AG09319 (cell line): ENCODE data around the gene SSC5D.
"Not testable (repeated sequence)": the region's sequence is repeated elsewhere in the genome, so short reads cannot be mapped to it uniquely, and the experiment has no call there.

Experiments
- DNase-seq: peaks from one replicate; pipeline ENCODE4 v3.0.0-alpha.2; 2010; ENCODE audit warnings: low read depth; ENCODE audit errors: extremely low read depth
- TF ChIP-seq, protein P1 (sequence below): IDR thresholded peaks from 2 replicates; pipeline ENCODE4 v1.5.1; 2011; ENCODE audit warnings: low read depth, mild to moderate bottlenecking, inconsistent platforms, low read length, moderate library complexity

The SSC5D gene

DNA sequence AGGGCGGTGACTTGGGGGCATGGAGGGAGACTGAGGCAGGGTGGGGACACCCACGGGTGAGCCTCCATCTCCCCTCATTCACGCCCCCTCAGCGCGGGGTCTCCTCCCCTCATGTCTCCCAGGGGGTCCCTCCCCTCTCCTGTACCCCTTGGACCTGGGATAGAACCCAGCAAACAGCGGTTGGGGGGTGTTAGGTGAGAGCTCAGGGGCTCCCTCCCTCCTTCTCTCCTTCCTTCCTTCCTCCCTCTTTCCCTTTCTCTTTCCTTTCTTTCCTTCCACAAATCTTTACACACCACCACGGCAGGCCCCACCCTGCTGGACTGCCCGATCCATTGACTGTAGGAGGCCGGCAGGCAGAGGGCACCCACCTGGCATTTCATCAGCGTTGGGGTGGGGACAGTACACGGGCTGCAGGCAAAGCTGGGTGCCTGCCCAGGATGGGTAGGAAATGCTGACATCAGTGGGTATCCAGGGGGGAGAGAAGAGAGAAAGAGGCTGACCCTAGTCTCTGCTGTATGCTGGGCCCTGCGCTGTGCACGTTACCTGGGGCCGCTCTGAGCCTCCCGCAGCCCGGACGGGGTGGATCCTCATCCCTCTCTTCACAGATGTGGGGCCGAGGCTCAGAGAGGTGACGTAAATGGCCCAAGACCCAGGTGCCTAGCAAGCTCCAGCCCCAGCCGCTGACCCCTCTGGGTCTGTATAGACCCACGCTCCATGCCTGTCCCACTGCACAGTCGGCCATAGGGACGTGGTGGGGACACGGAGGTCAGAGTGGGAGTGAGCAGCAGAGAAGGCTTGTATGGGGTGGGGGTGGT, 3.5 kb downstream of the SSC5D start:
- no peak for DNase-seq
- TF ChIP-seq, protein P1, sequence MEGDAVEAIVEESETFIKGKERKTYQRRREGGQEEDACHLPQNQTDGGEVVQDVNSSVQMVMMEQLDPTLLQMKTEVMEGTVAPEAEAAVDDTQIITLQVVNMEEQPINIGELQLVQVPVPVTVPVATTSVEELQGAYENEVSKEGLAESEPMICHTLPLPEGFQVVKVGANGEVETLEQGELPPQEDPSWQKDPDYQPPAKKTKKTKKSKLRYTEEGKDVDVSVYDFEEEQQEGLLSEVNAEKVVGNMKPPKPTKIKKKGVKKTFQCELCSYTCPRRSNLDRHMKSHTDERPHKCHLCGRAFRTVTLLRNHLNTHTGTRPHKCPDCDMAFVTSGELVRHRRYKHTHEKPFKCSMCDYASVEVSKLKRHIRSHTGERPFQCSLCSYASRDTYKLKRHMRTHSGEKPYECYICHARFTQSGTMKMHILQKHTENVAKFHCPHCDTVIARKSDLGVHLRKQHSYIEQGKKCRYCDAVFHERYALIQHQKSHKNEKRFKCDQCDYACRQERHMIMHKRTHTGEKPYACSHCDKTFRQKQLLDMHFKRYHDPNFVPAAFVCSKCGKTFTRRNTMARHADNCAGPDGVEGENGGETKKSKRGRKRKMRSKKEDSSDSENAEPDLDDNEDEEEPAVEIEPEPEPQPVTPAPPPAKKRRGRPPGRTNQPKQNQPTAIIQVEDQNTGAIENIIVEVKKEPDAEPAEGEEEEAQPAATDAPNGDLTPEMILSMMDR: no peak

DNA sequence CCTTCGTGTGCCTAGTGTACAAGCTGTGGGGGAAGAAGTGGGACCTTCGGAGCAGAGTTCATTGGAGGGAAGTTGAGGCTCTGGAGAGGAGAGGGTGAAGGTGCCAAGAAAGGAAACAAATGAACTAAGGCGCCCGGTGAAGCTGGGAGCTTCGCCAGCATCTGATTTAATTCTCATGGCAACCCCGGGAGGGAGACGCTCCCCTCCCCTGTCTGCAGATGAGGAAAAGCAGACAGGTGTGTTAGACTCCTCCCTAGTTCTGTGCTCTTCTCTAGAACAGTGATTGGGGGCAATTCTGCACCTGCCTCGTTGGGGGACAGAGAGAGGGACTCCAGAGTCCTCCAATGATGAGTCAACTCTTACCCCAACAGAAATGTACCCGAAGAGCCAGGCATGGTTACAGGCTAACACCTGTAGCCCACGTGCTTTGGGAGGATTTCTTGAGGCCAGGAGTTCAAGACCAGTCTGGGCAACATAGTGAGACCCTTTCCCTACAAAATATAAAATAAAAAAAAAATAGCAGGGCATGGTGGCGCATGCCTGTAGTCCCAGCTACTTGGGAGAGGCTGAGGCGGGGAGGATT, 4.2 kb downstream of the SSC5D start:
- no peak for DNase-seq
- TF ChIP-seq, protein P1: no peak

DNA sequence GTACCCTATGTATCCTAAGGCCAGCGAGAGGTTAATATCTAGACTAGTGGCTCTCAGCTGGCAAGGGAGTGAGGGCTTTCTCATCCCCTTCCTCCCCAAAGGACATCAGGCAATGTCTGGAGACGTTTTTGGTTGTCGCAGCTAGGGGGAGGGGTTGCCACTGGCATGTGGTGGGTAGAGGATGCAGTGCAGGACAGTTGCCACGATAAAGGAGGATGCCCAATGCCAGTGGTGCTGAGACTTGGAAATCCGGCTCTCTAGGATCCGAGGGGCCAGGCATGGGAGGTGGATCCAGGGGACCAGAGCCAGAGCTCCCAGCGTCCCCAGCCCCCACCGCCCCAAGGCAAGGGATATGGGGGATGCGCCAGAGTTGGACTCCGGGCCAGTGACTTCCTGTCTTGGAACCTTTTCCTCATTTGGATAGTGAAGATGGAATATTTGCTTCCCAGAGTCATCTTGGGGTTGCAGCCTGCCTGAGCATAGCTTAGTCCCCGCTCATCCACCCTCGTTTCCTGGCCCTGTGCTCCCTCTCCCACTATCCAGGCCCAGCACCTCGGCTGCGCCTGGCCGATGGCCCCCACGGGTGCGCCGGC, 4.9 kb downstream of the SSC5D start:
- TF ChIP-seq, protein P1: no peak
- DNase-seq: no peak

DNA sequence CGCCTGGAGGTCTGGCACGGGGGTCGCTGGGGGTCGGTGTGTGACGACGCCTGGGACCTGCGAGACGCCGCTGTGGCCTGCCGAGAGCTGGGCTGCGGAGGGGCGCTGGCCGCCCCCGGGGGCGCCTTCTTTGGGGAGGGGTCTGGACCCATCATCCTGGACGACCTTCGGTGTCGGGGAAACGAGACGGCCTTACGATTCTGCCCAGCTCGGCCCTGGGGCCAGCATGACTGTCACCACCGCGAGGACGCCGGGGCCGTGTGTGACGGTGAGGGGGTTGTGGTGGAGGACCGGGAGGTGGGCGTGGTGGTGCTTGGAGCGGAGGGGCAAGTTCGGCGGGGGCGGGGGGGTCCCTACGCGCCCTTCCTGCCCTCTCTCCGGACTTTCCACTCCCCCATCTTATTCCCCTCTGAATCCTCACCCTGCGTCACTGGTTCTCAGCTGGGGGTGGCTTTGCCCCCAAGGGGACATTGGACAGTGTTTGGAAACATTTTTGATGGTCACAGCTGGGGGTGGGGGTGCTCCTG, 5.5 kb downstream of the SSC5D start:
- no peak for DNase-seq
- TF ChIP-seq, protein P1: no peak

DNA sequence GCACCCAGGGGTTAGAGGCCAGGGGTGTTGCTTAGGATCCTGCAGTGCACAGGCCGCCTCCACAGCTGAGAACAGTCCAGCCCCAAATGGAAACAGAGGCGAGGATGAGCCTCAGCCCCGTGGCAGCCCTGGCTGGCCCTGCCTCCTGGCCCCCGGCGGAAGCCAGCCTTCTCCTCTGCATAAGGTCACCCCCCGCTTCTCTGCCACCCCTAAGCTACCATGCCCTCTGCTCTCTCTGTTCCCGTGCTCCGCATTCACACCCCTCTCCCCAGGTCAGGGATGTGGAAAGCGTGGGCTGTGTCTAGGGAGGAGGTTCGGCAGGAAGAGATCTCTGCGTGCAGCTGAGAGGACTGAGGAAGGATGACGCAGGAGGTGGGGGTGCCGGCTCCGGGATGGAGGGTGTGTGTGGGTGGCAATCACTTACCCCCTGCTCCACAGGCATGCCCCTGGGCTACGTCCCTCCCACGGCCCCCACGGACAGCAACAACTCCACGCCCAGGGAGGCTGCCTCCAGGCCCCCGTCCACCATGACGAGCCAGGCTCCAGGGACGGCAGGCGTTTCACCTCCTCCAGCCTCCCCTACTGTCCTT, 6.0 kb downstream of the SSC5D start:
- peak; percentile 74 for DNase-seq
- TF ChIP-seq, protein P1: no peak

DNA sequence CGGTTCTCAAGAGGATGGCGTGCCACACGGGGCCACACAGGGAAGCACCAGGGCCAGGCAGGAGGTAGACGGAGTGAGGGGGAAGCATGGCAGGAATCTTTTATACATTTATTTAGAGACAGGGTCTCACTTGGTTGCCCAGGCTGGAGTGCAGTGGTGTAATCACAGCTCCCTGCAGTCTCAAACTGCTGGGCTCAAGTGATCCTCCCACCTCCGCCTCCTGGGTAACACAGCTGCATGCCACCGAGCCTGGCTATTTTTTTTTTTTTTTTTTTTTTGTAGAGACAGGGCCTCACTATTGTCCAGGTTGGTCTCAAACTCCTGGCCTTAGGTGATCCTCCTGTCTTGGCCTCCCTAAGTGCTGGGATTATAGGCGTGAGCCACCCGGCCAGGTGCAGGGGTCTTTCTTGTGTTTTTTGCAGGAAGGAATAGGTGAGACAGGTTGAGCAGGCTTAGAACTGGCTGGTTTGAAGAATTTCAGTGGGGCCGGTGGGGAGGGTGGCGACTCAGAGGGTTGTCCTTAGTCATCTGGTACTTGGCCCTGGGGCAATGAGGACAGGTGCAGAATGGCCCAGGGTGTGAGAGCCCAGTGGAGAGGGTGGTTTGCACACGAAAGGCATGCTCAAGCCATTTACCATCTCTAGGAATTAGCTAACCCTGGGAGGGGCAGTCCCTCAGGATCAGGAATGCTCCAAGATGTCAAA, 7.6 kb downstream of the SSC5D start:
- DNase-seq: no peak
- TF ChIP-seq, protein P1: no peak

DNA sequence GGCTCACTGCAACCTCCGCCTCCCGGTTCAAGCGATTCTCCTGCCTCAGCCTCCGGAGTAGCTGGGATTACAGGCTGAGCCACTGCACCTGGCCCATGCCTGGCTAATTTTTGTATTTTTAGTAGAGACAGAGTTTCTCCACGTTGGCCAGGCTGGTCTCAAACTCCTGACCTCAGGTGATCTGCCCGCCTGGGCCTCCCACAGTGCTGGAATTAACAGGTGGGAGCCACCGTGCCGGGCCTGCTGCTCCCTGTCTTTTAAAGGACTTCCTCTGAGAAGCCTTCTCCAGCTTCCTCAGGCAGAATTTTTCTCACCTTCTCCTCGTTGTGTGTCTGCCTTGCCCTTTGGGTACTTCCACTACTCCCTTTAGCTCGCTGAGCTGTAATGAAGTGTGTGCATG, 8.6 kb downstream of the SSC5D start:
- DNase-seq: not testable (repeated sequence)
